CD14-positive monocyte (primary cell): Measurements from ENCODE around the gene C20orf204. TPM values are rescaled to one million over a fixed set of nuclear protein-coding genes. Genes with fewer than 3 reads are reported as not detected.

Experiments
- DNase-seq, 3 donors: peaks; one replicate each; pipeline ENCODE4 v3.0.0-alpha.2; 2011 to 2022
- H2AFZ ChIP-seq: 2 replicates; pipeline ENCODE4 v1.6.0; 2012; ENCODE audit warnings: mild to moderate bottlenecking, low read depth, low read length, inconsistent platforms; ENCODE audit not compliant: insufficient read depth, poor library complexity, severe bottlenecking
- H3K27ac ChIP-seq, 2 donors: 1 replicate in 1 of 2; 2 replicates in 1 of 2; pipeline ENCODE4 v1.5.1; 2012 to 2013; ENCODE audit warnings: low read length in 2 of 2, control low read depth in 1 of 2, inconsistent platforms in 1 of 2, low read depth in 1 of 2, mild to moderate bottlenecking in 1 of 2
- H3K27me3 ChIP-seq, 2 donors: one replicate each; pipeline versions ENCODE4 v1.6.0 to v1.6.1; 2011 to 2013; ENCODE audit warnings: low read length in 2 of 2; ENCODE audit not compliant: control insufficient read depth in 2 of 2, insufficient read depth in 2 of 2
- H3K36me3 ChIP-seq, 2 donors: replicated peaks in 1 of 2; 1 replicate in 1 of 2; 2 replicates in 1 of 2; pipeline versions ENCODE4 v1.5.1 to v1.6.1; 2012 to 2013; ENCODE audit warnings: low read length in 2 of 2, control low read depth in 1 of 2, inconsistent platforms in 1 of 2, mild to moderate bottlenecking in 1 of 2; ENCODE audit not compliant: insufficient read depth in 2 of 2, control insufficient read depth in 1 of 2
- H3K4me1 ChIP-seq, 2 donors: 1 replicate in 1 of 2; 2 replicates in 1 of 2; pipeline versions ENCODE4 v1.5.1 to v1.6.1; 2012 to 2013; ENCODE audit warnings: low read length in 2 of 2, control low read depth in 1 of 2, inconsistent platforms in 1 of 2, mild to moderate bottlenecking in 1 of 2, moderate library complexity in 1 of 2; ENCODE audit not compliant: insufficient read depth in 2 of 2, control insufficient read depth in 1 of 2
- H3K4me2 ChIP-seq: replicated peaks from 2 replicates; pipeline ENCODE3; 2012; ENCODE audit warnings: low read length, moderate library complexity, mild to moderate bottlenecking; ENCODE audit not compliant: poor library complexity, severe bottlenecking; ENCODE audit errors: extremely low read depth
- H3K4me3 ChIP-seq, 3 experiments: fragments of 200-600 bp in 1 of 3; sonication (generic) in 1 of 3; replicated peaks in 1 of 3; 1 replicate in 2 of 3; 2 replicates in 1 of 3; pipeline ENCODE4 v1.5.1; 2011 to 2013; ENCODE audit warnings: low read length in 3 of 3, mild to moderate bottlenecking in 3 of 3, control low read depth in 2 of 3, low read depth in 2 of 3, inconsistent platforms in 1 of 3, moderate library complexity in 1 of 3
- H3K79me2 ChIP-seq: 2 replicates; pipeline ENCODE4 v1.6.0; 2012; ENCODE audit warnings: mild to moderate bottlenecking, control low read depth, inconsistent platforms, low read length, moderate library complexity; ENCODE audit not compliant: insufficient read depth
- H3K9ac ChIP-seq: 2 replicates; pipeline ENCODE4 v1.6.0; 2017; ENCODE audit warnings: low read length, mild to moderate bottlenecking; ENCODE audit not compliant: insufficient read depth, poor library complexity, severe bottlenecking
- H3K9me3 ChIP-seq, 2 donors: replicated peaks in 1 of 2; 1 replicate in 1 of 2; 2 replicates in 1 of 2; pipeline versions ENCODE4 v1.5.1 to v1.6.1; 2012 to 2013; ENCODE audit warnings: low read length in 2 of 2, control low read depth in 1 of 2; ENCODE audit not compliant: control insufficient read depth in 1 of 2, insufficient read depth in 1 of 2
- H4K20me1 ChIP-seq: 2 replicates; pipeline ENCODE4 v1.6.0; 2012; ENCODE audit warnings: mild to moderate bottlenecking, low read length, control low read depth, moderate library complexity; ENCODE audit not compliant: insufficient read depth
- H3K27ac Mint-ChIP-seq, 7 donors: one replicate each; pipeline ENCODE4 v1.8.0; 2020; ENCODE audit warnings: mild to moderate bottlenecking in 7 of 7, mixed read lengths in 7 of 7, moderate library complexity in 6 of 7, inconsistent platforms in 2 of 7
- H3K27me3 Mint-ChIP-seq, 3 donors: one replicate each; pipeline ENCODE4 v1.8.0; 2021 to 2022; ENCODE audit warnings: low read depth in 3 of 3, mild to moderate bottlenecking in 3 of 3, mixed read lengths in 3 of 3, moderate library complexity in 3 of 3, inconsistent platforms in 1 of 3
- H3K36me3 Mint-ChIP-seq, 2 donors: one replicate each; pipeline ENCODE4 v1.8.0; 2020; ENCODE audit warnings: mixed read lengths in 2 of 2, inconsistent platforms in 1 of 2, mild to moderate bottlenecking in 1 of 2
- H3K4me1 Mint-ChIP-seq: one replicate; pipeline ENCODE4 v1.8.0; 2020; ENCODE audit warnings: mild to moderate bottlenecking, mixed read lengths
- H3K4me3 Mint-ChIP-seq, 2 donors: one replicate each; pipeline ENCODE4 v1.8.0; 2020; ENCODE audit warnings: mild to moderate bottlenecking in 2 of 2, mixed read lengths in 2 of 2, moderate library complexity in 1 of 2
- H3K9me3 Mint-ChIP-seq, 7 donors: one replicate each; pipeline ENCODE4 v1.8.0; 2020 to 2022; ENCODE audit warnings: mixed read lengths in 7 of 7, mild to moderate bottlenecking in 6 of 7, moderate library complexity in 6 of 7, inconsistent platforms in 2 of 7
- WGBS: methylation state at CpG from one replicate; pipeline ENCODE4 v1.1.5; 2013; ENCODE audit warnings: missing lambda C conversion rate; ENCODE audit not compliant: insufficient coverage; 5-methylcytosine and 5-hydroxymethylcytosine counted together
- intact Hi-C, 2 donors: fragments of 100-400 bp; cut with micrococcal nuclease; formaldehyde crosslinking; loops; one replicate each; pipeline versions ENCODE4 v1.15.0 to v1.15.1; 2023
- polyA plus RNA-seq, 3 donors: library from polyadenylated mRNA; depleted of rRNA in 1 of 3; unstranded in 2 of 3; stranded (reverse) in 1 of 3; fragments of 300-500 nt in 2 of 3; fragments of >200 nt in 1 of 3; fragmentation: Illumina TruSeq in 2 of 3; gene quantifications; 1 replicate in 2 of 3; 2 replicates in 1 of 3; pipeline ENCODE4 v1.2.3, GENCODE V29; 2012 to 2021
- TF ChIP-seq, protein P1 (sequence below): fragments of 200-600 bp; IDR thresholded peaks from one replicate; pipeline ENCODE4 v1.8.0; 2022; ENCODE audit warnings: antibody characterized with exemption, mild to moderate bottlenecking

The C20orf204 gene
- polyA plus RNA-seq, 3 donors = 0.20 TPM; not detected in 2

DNA sequence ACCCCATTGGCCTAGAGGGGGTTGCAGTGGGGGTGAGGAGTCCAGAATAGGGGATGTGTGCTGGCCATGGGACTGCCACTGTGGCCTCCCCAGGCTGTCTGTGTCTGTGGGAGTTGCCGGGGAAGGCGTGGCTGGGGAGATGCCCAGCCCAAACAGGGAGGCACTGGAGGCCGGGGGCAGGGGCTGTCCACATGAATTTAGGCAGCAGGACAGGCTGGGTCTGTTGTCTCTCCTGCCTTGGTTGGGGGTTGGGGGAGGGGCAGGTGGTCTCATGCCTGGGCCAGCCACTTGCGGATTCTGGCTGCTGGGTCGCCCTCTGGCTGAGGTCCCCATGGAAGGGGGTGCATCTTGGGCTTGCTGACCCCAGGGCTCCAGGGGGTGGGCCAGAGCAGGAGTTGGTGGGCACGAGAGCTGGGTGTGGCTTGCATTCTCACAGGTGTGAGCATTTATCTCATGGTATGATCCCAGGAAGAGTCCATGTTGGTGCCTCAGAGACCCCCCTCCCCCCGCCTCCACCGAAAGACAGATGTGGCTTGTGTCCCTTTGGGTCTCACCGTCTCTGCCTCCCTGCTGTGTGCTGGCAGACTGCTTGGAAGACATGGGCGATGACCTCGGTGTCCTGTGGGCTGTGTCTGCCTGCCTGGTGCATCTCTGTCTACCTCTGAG lies 9.5 kb downstream of the C20orf204 start:
- H3K4me1 ChIP-seq = peaks cover 18 to 20% of the 10 kb centered on the region in 2 donors
- H2AFZ ChIP-seq = no peak overlapping the region
- H3K36me3 ChIP-seq = no peaks in the 10 kb centered on the region
- no peak overlapping the region for H3K9ac ChIP-seq
- H3K9me3 ChIP-seq = peaks cover 0 to 11% of the 10 kb centered on the region in 2 donors
- Mint-ChIP-seq H3K9me3 (peaks cover 0 to 9% (median 1%) of the 10 kb centered on the region in 7 donors), H3K36me3 (no peaks in the 10 kb centered on the region), H3K27me3 (peaks cover 66 to 83% (median 69%) of the 10 kb centered on the region in 3 donors), H3K27ac (peak overlapping the region in 3 of 7 donors; percentile 1 to 81 (median 28)), H3K4me3 (peak overlapping the region in 1 of 2 donors; percentile 54), H3K4me1 (peaks cover 14% of the 10 kb centered on the region)
- H3K4me2 ChIP-seq = no peak overlapping the region
- 92% methylated on average over 11 of the region's 11 CpGs for WGBS
- no peaks in the 10 kb centered on the region for H4K20me1 ChIP-seq
- TF ChIP-seq, protein P1, sequence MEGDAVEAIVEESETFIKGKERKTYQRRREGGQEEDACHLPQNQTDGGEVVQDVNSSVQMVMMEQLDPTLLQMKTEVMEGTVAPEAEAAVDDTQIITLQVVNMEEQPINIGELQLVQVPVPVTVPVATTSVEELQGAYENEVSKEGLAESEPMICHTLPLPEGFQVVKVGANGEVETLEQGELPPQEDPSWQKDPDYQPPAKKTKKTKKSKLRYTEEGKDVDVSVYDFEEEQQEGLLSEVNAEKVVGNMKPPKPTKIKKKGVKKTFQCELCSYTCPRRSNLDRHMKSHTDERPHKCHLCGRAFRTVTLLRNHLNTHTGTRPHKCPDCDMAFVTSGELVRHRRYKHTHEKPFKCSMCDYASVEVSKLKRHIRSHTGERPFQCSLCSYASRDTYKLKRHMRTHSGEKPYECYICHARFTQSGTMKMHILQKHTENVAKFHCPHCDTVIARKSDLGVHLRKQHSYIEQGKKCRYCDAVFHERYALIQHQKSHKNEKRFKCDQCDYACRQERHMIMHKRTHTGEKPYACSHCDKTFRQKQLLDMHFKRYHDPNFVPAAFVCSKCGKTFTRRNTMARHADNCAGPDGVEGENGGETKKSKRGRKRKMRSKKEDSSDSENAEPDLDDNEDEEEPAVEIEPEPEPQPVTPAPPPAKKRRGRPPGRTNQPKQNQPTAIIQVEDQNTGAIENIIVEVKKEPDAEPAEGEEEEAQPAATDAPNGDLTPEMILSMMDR = no peak
- no peak overlapping the region for H3K4me3 ChIP-seq
- peaks cover 31 to 60% of the 10 kb centered on the region in 2 donors for H3K27me3 ChIP-seq
- no peaks in the 10 kb centered on the region for H3K79me2 ChIP-seq
- H3K27ac ChIP-seq = no peak overlapping the region
- no peak for DNase-seq
- intact Hi-C loops = no loop called here

DNA sequence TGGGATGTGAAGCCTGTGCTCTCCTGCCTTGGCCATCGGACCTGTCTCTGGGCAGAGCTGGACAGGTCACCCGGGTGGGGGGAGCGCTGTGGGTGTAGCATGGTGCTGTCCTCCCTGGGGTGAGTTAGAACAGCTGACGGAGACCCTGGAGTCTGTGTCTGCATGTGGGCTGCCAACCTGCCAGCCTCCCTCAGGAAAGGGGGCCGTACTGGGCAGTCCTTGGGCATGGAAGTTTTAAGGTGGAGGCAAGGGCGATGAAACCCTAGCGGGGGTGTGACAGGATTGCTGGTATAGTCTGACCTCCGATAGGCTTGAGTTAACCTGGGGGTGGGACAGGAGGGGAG lies 11.0 kb downstream of the C20orf204 start:
- Mint-ChIP-seq H3K36me3 (no peaks in the 10 kb centered on the region), H3K4me1 (peaks cover 5% of the 10 kb centered on the region), H3K27ac (no peak overlapping the region), H3K4me3 (peak overlapping the region in 1 of 2 donors; percentile 54), H3K9me3 (peaks cover 0 to 9% (median 1%) of the 10 kb centered on the region in 7 donors), H3K27me3 (peaks cover 65 to 82% (median 67%) of the 10 kb centered on the region in 3 donors)
- no peak overlapping the region for H3K4me2 ChIP-seq
- no peaks in the 10 kb centered on the region for H3K36me3 ChIP-seq
- H3K27ac ChIP-seq = no peak overlapping the region
- no peak overlapping the region for H3K9ac ChIP-seq
- peaks cover 5 to 11% of the 10 kb centered on the region in 2 donors for H3K4me1 ChIP-seq
- intact Hi-C loops = no loop called here
- H2AFZ ChIP-seq = no peak overlapping the region
- H3K79me2 ChIP-seq = no peaks in the 10 kb centered on the region
- TF ChIP-seq, protein P1 = no peak
- H3K4me3 ChIP-seq = no peak overlapping the region
- no peaks in the 10 kb centered on the region for H4K20me1 ChIP-seq
- no peak for DNase-seq
- WGBS = 96% methylated on average over 7 of the region's 8 CpGs
- H3K27me3 ChIP-seq = peaks cover 19 to 54% of the 10 kb centered on the region in 2 donors
- peaks cover 0 to 14% of the 10 kb centered on the region in 2 donors for H3K9me3 ChIP-seq
